HG03432 (cell line): Measurements from ENCODE around the gene GPER1.
"Not testable (repeated sequence)": the region's sequence is repeated elsewhere in the genome, so short reads cannot be mapped to it uniquely, and the experiment has no call there.

Experiments used
- ATAC-seq: cut with Tn5 transposase; IDR thresholded peaks from one replicate; pipeline ENCODE4 v1.9.1; 2021; ENCODE audit warnings: mild to moderate bottlenecking, moderate library complexity; ENCODE audit not compliant: unreplicated experiment

The GPER1 gene

DNA sequence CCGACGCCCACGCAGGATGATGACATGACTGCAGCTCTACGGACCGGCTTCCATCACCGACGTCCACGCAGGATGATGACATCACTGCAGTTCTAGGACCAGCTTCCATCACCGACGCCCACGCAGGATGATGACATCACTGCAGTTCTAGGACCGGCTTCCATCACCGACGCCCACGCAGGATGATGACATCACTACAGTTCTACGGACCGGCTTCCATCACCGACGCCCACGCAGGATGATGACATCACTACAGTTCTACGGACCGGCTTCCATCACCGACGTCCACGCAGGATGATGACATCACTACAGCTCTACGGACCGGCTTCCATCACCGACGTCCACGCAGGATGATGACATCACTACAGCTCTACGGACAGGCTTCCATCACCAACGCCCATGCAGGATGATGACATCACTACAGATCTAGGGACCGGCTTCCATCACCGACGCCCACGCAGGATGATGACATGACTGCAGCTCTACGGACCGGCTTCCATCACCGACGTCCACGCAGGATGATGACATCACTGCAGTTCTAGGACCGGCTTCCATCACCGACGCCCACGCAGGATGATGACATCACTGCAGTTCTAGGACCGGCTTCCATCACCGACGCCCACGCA is 28.6 kb downstream of the GPER1 start:
- not testable (repeated sequence) for ATAC-seq

DNA sequence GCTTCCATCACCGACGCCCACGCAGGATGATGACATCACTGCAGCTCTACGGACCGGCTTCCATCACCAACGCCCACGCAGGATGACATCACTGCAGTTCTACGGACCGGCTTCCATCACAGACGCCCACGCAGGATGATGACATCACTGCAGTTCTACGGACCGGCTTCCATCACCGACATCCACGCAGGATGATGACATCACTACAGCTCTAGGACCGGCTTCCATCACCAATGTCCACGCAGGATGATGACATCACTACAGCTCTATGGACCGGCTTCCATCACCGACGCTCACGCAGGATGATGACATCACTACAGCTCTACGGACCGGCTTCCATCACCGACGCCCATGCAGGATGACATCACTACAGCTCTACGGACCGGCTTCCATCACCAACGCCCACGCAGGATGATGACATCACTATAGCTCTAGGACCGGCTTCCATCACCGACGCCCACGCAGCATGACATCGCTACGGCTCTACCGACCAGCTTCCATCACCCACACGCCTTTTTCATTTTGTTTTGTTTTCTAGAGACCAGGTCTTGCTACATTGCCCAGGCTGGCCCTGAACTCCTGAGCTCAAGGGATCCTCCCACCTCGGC is 29.5 kb downstream of the GPER1 start:
- no peak for ATAC-seq

DNA sequence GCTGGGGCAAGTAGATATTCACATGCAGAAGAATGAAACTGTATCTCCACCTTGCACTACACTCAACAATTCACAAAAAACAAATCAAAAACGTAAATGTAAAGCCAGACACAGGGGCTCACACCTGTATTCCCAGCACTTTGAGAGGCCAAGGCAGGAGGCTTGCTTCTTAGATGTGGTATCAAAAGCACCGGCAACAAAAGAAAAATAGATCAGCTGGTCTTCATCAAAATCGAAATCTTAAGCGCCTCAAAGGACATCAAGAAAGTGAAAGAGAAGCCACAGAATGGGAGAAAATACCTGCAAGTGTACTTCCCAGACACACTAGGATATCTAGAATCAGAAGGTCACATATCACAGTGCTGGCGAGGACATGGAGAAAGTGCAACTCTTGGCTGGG is 31.3 kb downstream of the GPER1 start:
- ATAC-seq = no peak

GRCh38 chr7:1120791-1121190 is 32.9 kb downstream of the GPER1 start:
- no peak for ATAC-seq

DNA sequence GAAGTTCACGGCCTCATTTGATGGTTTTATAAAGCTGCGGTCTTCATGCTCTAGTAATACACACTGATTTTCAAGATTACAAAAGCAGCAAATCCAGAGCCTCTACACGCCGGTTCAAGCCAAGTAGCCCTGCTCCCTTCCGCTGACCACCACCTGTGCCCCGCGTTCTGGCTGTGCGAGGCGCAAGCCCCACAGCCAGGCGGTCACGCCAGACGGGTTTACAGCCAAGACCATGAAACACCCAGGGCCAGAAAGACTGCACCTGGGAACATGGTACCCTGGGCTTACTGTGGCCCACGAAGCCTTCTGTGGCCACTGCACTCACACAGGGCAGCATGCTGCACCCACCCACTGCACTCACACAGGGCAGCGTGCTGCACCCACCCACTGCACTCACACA is 33.6 kb downstream of the GPER1 start:
- no peak for ATAC-seq

DNA sequence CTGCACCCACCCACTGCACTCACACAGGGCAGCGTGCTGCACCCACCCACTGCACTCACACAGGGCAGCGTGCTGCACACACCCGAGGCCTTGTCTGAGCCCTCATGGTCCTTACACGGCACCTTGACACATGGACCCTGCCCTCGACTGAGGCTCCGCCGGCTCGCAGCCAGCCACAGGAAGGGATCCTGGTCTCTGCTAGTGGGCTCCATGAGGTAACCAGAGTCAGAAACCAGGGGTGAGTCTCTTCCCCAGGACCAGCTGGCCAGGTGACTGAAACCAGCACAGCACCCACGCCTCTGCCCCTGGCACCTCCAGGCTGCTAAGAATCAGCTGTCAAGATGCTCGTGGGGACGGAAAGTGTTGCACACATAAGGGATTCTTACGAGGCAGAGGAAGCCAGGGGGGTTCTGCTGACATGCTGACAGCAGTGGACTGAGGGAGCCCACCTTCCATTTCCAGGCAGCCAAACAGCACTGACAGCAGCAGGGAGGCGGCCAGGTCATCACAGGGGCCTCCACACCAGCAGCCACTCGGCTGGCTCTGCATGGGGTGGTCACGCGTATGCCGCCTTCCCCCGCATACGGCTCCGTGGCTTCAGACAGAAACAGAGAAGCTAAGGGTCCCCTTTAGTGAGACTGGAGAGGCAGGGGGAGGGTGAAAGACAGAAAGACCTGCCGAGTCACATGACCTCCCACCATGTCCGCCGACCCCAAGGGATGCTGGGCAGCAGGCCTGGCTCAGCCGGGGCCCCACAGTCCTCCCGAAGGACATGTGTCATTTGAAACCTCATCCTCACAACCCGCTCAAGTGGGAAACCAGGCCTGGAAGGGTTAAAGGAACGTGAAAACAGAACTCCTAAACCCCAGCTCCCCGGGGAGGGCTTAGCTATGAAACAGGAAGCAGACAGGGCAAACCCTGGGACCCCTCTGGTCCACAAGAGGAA is 34.2 kb downstream of the GPER1 start:
- no peak for ATAC-seq

GRCh38 chr7:1122832-1123501 is 35.1 kb downstream of the GPER1 start:
- ATAC-seq = no peak

DNA sequence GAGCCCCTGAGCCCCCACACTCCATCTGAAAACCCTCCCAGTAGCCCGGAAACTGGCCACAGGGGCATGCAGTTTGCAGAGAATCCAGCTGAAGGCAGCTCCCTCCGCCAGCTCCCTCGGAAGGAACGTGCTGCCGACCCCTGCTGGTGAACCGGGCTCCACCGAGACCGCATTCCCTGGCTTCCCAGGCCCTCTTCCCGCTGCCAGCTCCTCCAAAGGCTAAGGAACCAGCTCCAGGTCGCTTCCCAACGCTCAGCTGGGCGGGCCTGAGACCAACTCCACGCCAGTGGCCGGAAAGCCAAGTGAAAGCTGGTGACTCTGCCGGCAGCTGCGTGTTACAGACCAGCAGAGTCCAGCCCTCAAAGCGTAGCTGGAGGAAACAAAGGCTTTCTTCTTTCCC is 35.8 kb downstream of the GPER1 start:
- no peak for ATAC-seq

DNA sequence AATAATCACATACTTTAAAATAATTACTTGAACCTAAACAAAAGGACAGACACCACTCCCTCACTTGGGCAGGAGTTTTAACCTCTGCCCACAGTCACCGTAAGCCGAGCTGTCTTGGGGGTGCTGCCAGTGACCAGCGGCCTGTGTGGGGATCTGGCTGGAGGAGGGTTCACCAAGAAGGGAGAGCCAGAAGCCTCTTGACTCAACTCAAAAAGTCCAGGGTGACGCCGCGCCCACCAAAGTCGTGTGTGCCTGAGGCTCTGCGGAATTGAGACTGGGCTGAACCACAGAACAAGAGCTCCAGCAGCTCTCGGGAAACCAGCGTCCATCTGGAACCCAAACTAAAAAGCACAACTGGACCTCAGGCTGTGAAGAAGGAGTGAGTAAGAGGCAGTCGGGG is 36.3 kb downstream of the GPER1 start:
- ATAC-seq = no peak

- no peak for ATAC-seq
These were observed 37.1 kb downstream of the GPER1 start for GRCh38 chr7:1124816-1125602.

- ATAC-seq = no peak
These were observed 37.7 kb downstream of the GPER1 start for GRCh38 chr7:1125603-1125969.

- no peak for ATAC-seq
These were observed 39.1 kb downstream of the GPER1 start for GRCh38 chr7:1127001-1127400.

DNA sequence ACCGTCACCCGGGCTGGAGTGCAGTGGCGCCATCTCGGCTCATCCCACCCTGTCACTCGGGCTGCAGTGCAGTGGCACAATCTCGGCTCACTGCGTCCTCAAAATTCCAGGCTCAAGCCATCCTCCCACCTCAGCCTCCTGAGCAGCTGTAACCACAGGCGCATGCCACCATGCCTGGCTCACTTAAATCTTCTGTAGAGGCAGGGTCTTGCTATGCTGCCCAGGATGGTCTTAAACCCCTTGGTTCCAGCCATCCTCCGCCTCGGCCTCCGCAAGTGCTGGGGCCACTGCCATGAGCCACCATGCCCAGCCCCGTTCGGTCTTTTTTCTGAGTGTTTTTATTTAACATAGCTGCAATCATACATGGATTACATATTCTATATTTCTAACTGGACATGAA is 41.5 kb downstream of the GPER1 start:
- ATAC-seq = no peak

GRCh38 chr7:1130021-1130990 is 42.4 kb downstream of the GPER1 start:
- ATAC-seq = no peak

GRCh38 chr7:1131471-1132265 is 43.8 kb downstream of the GPER1 start:
- ATAC-seq = no peak

GRCh38 chr7:1134951-1135350 is 47.0 kb downstream of the GPER1 start:
- ATAC-seq = no peak

GRCh38 chr7:1136841-1137516 is 49.1 kb downstream of the GPER1 start:
- no peak for ATAC-seq

GRCh38 chr7:1137517-1138167 is 49.7 kb downstream of the GPER1 start:
- peak; percentile 72 for ATAC-seq
